Stimulated activated CD4-positive, alpha-beta T cell treated with anti-CD3 and anti-CD28 coated beads, Interleukin-4, amount 100 ng/mL, for 24 hours (primary cell): ENCODE results near the gene MYEF2.

Experiments used
- DNase-seq: peaks from one replicate; pipeline ENCODE4 v3.0.0-alpha.2; 2020

The MYEF2 gene

DNA sequence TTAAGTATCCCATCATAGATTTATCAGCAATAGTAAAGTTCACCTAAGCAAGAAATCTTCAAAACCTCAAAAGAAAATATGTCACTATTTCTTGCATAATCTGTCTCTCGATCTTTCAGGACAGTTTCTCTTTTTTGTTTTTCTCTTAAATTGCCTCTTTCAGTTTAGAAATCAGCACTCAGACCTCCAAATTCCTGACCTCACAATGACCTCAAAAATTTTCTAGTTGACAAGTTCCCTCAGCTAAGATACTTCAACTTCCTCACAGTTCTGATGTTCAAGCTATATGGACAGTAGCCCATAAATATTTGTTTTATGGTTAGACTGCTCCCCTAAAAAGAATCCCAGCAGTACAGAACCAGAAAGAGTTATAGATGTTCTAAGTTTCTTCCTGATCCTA is 33.2 kb downstream of the MYEF2 start:
- DNase-seq, result no peak

DNA sequence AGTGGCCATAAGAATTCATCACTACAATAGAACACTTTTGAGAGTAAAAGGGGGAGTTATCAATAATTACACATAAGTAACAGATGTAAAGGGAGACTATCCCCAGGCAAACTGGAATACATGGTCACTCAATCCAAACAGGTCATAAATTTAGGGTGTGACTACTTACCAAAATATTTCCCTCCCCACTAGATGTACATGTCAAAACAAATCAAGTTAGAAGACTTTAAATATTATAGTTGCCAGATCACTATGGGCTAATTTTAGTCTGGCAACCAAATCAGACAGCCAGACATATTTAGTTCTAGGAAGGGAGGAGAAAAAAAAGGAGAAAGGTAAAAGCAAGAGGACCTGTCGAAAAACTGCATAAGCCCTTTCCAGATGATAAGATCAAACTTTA is 34.2 kb downstream of the MYEF2 start:
- no peak for DNase-seq

DNA sequence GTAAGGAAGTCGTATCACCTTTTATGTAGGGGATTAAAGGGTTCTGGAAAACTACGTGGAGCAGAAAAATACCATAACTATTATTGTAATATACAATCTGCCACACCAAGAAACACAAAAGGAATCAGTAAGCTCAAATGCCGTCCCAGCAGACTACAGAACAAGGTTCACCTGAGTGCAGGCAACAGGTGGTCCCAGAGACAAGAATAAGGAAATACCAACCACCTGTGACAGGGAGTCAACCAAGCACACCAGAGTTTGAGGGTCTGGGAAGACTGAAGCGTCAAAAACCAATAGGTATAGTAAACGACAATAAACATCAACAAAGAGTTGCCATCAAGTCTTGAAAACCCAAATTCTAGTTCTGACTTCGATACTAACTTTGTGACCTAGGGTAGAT is 45.2 kb downstream of the MYEF2 start:
- DNase-seq, result no peak

DNA sequence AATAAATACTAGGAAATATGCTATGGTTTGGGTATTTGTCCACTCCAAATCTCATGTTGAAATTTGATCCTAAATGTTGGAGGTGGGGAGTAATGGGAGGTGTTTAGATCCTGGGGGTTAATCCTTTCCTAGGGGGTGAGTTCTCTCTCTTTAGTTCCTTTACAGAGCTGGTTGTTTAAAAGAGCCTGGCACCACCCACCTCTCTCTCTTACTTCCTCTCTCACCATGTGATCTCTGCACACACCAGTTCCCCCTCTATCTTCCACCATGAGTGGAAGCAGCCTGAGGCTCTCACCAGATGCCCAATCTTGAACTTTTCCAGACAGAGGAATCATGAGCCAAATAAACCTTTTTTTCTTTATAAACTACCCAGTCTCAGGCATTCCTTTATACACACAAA is 46.8 kb downstream of the MYEF2 start:
- DNase-seq, result no peak

DNA sequence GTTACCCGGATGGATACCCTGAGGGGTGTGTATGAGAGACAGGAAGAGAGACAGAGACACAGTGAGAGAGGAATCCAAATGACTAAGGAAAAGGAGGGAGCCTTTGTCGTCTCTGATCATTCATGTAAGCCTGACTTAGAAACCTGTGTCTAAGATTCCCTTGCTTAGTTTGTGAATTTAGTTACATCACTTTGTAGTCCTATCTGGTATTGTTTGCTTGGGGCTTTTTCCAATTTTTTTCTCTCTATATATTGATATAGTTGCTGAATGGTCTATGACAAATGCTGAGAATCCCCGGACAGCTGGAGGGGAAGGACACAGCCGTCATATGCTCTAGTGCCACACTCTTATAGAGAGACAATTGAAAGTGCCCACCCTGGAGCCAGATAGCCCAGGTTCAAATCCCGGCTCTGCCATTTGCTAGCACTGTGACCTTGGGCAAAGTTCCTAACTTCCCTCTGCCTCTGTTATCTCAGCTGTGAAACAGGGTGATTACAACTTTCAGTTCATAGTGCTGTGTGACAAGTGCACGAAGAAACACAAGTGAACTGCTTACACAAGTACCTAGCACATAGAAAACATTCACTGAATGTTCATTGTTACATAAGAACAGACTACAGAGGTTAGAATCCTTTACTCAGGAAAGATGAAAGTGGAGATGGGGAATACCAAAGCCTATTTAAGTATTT is 51.3 kb downstream of the MYEF2 start:
- DNase-seq, result no peak

DNA sequence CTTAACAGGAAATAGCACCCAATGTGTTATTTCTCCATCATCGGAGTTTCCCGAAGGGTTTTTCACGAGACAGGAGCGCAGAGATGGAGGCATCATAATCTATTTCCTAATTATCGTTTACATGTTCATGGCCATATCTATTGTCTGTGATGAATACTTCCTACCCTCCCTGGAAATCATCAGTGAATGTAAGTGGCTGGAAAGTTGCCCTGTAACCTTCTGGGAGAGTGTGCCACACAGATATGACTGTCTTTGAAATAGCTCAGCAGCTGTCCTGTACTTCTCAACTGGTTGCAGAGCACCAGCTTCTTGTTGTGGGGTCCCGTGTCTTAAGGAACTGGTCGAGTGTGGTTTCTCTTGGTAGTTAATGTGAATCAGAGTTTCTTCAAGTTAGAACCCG is 56.2 kb downstream of the MYEF2 start:
- no peak for DNase-seq

DNA sequence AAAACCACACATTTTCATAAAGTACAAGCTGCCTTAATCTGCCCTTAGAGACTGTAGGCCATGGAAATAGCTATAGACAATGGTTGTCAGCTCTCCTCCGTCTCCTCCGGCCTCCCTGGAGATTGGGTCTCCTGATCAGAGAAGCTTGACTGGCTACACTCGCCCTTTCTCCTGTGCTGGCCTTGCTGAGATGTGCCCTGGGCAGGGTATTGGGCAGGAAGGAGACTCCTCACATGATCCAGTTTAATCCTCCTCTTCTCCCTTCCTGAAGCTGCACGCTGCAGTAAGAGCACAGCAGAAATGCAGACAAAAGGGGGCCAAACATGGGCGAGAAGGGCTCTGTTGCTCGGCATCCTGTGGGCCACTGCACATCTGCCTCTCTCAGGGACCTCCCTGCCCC is 57.4 kb downstream of the MYEF2 start, which contains the start of gene SLC24A5:
Gene SLC24A5, plus strand, starts transcription at position 246 of the 400 bp plus-strand sequence. Its CDS starts 55 bp downstream, at position 301.
- no peak for DNase-seq

DNA sequence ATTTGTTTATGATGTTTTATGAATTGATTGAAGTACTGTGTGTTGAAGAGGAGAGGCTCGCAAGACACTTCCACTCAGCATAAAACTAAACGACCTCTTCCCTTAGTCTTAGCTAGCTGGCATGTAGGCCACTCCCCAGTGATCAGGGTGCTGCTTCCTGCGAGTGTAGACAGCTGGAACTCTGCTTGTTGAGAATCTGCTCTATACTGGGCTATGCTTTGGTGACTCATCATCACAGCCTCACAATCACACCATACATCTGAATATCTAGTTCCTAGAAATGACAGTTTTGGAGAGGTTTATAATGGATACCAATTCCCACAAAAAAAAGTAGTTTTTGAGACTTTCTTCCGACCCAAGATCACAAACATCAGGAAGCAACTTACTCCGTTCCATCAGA is 58.8 kb downstream of the MYEF2 start:
- DNase-seq, result no peak

DNA sequence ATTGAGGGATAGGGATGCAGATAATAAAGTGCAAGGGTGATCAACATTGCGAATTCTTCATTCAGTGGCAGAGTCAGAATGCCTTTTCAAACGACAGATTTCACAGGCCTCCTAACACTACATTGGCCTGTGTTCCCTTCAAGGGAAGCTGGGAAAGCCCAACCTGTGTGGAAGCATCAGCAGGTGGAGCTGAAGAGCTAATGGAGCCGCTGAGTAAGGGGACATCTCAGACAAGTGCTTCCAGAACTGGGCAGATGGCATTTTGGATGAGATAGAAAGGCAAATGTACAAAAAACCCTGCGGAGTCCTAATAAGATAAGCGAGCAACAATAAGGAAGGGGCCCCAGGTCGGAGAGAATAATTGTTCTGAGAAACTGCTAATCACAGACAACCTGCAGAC is 65.9 kb downstream of the MYEF2 start:
- no peak for DNase-seq

DNA sequence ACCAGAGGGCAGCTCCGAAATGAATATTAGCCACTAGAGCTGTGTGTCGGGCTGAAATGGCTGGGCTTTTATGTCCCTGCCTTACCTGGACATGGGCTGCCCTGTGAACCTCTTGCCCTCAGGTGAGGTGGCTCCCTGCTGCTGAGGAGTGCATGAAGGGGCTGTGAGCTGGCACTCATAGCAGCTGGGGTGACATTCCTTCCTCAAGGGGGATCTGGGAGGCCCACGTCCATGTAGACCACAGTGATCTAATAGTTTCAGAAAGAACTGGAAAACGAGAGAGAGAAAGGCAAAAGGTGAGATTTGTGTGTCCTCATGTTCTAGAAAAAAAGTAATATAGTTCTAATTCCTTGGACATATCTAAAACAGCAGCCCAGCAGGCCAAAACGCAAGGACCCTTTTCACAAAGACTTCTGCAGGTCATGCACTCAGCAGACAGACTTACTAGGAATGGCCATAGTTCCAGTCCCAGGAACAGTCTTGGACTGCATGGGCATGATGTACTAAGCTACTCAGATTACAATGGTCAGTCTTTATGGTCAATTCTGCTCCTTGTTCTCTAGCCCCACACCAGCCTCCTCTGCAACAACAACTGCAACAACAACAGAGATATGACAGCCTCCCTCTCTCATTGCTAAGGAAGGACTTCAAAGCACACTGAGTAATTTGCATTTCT is 68.1 kb downstream of the MYEF2 start:
- no peak for DNase-seq

DNA sequence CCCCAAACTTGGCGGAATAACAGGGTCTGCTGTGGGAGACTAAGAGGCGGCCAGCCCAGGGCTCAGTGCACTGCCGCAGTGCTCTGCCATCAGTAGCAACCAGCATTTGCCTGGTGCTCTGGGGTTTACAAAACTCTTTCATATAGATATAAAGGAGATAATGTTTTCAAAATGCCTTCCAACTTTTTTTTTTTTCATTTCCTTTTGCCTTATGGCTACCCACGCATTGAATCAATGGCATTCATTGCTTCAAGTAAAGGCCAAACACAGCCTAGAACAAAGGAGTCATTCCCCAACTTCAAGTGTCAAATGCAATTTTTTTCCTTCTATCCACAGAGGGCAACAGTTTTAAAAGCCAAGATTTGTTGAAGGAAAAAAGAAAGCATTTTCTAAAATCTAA is 68.9 kb downstream of the MYEF2 start:
- no peak for DNase-seq

DNA sequence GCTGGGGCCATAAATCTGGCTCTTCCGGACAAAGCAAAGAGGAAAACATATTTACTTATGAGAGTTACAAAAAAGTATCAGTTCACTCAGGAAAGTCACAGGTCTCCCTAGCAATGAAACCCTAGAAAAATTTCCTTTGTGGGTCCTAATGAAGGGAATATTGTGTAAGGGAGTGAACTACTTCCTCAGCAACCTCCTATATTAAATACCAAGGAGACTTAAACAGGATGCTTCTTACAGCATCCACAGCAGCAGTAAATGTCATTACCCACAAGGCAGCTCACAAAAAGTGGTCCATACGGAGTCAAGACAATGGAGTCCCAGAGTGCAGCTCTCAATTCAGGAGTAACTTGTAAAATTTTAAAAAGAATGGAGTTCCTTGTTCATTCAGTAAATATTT is 72.2 kb downstream of the MYEF2 start:
- no peak for DNase-seq

DNA sequence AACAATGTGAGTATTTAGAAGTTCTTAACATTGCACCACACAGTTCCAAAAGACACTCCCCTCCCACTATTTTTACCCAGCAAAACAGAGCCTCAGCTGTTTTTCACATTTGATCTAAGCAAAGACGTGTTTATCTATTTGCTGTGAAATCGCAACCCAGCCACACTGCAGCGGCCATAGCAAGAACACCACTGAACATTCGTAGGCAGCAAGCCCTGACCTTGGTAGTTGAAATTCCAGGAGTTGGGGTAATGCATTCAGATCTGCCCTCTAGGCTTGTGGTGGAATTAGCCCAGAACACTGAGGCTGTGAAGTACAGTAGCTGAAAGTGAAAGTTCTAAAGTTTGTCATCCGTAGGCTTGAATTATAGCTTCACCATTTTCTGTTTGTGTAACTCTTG is 74.4 kb downstream of the MYEF2 start:
- DNase-seq, result no peak

DNA sequence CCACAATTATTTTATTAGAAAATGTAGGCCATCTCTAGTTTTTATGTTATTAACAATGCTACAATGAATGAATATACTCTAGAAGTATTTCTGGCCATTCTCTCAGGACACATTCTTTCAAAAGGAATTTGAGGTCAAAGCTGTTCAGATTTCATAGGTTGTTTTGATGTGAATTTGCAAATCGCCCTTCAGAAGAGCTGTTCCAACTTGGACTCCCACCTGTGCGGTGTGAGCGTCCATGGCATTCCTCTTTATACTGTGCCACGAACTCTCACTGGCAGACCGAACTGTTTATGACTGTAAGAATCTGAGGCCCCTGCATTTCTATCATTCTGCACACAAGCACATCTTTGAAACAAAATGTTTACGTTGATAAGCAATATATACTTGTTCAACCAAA is 75.9 kb downstream of the MYEF2 start:
- no peak for DNase-seq

DNA sequence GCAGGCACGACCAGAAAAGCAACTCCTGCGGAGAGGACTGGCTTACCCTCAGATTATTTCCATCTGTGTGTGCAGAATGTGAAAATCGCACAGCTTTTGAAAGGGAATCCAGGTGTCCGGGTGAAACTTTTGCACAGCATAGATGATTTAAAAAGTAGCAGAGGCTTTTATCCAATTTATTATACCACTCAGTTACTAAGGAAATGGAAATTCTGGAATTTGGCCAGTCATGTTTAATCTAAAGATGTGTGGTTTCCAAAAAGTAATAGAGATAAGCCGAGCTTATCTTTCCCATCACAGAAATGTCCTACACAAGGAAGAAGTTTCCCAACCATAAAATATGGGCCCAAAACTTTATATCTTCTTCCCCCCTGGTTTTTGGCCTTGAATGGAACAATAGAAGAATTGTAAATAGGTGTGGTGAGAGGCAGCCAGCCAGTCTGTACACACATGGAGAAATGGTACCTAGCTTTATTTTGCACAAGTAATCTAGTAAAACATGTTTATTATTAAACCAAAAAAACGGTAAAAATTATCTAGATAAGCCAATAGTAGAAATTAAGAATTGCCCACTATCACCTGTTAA is 76.6 kb downstream of the MYEF2 start:
- DNase-seq, result no peak

DNA sequence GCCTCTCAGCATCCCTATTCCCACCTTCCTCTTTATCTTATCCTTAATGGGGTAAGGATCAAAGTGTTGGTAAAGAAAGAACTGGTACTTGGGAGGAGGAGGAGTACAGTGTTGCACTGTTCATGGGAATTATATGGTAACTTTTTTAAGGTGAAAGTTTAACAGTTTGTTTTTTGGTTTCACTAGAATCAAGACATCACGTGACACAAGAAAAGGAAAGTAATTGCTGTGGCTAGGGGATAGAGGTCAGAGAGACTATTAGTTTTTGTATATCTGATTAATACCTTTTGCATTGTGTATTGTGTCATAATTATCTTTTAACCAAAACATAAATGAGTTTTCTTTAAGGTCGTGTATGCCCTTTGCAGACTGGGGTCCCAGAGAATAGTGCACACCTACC is 80.8 kb downstream of the MYEF2 start:
- DNase-seq, result no peak

DNA sequence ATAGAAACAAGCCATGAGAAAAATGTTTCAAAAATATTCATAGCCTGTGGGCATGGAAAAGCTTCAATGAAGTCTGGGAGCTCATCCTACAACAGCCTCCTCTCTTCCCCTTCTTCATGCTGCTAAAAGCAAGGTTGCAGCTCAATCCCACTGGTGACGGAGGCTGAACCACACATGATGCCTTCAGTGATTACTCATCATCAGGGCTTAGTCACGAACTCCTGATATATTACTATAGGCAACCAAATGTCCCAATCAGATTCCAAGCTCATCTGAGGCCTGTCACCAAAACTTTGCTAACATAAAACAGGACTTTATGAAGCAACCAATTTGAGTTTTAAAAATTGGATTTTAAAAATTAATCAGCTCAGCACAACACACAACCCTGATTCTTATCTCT is 81.3 kb downstream of the MYEF2 start:
- DNase-seq, result no peak

DNA sequence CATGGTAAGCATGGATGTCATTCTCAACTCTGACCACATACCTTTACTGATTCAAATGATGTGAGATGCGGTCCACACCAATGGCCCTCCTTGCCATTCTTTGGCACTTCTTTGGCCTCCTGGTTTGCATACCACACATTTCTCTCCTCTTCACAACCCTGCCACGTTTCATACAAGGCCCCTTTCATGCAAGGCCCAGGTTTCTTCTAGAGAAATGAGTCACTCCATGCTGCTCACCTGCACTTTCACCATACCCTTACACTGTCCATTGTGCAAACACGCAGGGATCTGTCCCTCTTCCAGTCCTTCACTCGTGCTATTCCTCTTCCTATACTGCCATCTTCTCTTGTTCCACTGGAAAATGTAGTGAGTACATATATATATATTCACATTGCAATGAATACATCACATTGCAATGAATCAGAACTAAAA is 81.7 kb downstream of the MYEF2 start:
- DNase-seq, result no peak

DNA sequence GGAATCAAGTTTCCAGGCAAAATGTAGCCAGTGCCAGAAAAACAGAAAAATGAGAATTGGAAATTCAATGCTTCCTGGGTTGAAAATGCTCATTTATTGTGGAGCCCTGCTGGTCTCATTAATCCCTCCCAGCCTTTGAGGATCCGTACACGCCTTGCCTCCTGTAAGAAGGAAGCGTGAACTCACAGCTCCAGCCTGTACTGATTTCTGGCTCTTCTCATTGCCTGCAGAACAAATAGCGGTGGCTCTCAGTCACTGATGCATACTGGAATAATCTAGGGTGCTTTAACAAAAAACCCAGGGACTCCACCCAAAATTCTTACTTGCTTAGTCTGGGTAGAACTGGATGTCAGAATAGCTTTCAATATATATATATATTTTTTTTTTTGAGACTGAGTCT is 86.6 kb downstream of the MYEF2 start:
- no peak for DNase-seq

DNA sequence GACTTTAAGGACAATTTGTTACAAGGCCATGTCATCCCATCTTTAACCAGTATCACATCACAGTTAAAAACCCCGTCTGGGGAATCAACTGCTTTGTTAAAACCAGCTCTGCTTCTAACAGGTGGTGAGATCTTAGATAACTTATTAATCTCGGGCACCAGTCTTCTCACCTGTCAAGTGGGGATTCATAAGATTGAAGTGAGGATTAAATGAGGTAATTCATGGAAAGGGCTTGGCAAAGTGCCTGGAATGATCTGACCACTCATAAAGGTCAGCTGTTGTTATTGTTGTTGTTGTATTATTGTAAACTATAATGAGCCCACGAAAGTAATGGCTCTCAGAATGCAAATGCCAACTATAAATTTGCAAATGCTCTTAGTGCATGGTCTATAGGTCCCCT is 87.4 kb downstream of the MYEF2 start:
- no peak for DNase-seq

DNA sequence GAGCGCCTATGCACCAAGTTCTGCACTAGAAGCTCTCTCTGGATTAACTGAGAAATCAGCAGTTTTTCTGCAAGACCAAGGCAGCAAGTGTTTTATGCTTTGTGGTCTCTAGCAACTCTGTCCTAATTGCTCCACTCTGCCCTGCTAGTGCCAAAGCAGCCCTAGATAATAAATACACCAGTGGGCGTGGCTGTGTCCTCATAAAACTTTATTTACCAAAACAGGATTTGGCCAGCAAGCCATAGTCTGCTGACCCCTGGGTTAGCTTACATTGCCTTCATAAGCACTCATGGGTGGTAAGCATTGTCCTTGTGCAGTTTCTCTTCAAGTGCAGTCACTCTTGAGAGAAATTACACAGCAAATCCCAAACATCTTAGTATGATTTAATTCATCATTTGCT is 88.0 kb downstream of the MYEF2 start:
- no peak for DNase-seq

DNA sequence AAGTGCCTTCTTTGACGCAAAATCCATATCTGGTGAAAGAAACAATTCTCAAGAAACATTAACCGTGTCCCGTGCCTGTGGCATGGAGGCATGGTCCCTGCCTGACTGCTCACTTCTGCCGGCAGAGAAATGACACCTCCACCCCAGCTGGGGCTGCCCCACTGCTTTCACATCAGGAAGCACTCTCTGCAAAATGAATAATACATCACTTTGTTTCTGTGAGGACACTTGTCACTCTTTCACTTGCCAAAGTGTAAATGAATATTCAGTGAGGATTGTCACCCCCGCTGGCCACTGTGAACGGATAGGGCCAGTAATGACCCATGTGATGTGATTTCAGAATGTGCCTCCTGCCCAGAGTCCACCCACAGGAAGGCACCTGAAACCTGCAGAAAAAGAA is 88.4 kb downstream of the MYEF2 start:
- DNase-seq, result no peak

DNA sequence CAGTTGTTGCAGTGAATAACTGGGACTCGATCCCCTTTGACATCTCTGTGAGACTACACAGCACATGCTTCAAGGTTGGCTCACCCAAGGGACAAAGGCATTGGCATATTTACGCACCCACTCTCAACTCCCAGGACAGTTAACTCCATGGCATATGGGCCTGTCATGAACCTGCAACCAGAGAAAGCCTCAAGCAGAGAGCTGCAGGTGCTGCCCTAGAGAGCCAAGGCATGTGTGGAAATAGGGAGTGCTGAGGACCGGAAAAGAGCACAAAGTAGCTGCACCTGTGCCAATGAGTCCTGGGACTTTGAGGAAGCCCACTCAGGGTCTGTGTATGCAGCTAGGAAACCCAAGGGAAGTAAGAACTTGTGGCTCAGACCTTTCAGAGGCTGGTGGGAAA is 90.3 kb downstream of the MYEF2 start:
- DNase-seq, result no peak

DNA sequence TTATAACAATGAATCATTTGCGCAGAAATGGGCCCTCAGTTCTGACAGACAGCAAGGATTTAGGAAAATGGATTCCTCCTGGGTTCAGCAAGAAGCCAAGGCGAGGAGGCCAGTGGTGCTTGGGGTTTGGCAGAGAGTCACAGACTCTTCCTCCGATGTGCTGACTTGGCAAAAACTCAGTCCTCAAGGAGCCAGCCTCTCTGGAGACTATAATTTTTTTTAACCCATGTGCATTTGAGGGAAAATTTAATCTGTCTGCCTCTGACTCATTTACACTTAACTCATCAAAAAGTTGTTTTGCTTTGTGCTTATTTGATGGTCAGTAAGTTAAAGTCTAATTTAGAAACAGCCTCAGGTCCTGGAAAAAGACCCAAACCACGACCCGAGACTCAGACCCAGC is 91.5 kb downstream of the MYEF2 start:
- no peak for DNase-seq

DNA sequence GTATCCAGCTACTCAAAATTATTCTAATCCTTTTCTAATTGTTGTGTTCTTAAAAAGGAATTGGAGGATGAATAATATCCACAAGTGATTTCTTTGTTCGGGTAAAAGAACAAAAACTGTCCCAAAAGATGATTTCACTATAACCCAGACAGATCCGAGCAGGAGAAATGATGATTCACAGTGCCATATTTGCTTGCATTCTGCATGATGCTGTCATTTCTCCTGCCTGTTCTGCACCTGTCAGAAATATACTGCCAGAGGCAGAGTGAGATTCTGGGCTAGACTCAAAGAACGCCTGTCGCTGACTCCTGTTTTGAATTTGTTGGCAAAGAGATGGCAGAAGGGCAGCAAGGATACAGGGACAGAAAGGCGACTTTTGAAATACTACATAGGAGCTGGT is 92.0 kb downstream of the MYEF2 start:
- no peak for DNase-seq
